HG03135 (cell line): ENCODE data around the gene AKAP6.

ENCODE experiments used
- ATAC-seq: cut with Tn5 transposase; IDR thresholded peaks from one replicate; pipeline ENCODE4 v1.9.1; 2021; ENCODE audit warnings: mild to moderate bottlenecking, moderate library complexity; ENCODE audit not compliant: unreplicated experiment

Gene AKAP6

DNA sequence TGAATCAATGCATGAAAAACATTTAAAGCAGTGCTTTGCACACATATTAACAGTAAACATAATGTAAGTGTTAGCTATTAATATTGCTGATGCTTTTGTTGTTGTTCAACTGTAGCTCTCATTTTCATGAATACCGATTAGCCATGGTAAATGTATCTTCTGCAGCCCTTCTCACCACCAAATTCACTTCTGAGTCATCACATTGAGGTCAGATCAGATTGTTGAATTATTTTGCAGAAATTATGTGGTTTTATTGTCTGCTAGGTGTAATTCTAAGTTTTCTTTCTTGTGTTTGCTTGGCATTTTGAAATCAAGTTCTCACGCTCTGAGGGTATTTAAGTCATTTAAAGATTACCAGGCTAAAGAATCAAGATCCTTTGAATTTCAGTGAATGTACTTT is 74.6 kb downstream of the AKAP6 start:
- ATAC-seq: no peak

- ATAC-seq: no peak
These were observed 75.9 kb downstream of the AKAP6 start for GRCh38 chr14:32404784-32405573.

GRCh38 chr14:32405856-32406255 is 76.8 kb downstream of the AKAP6 start:
- no peak for ATAC-seq

GRCh38 chr14:32407130-32407529 is 78.0 kb downstream of the AKAP6 start:
- no peak for ATAC-seq

DNA sequence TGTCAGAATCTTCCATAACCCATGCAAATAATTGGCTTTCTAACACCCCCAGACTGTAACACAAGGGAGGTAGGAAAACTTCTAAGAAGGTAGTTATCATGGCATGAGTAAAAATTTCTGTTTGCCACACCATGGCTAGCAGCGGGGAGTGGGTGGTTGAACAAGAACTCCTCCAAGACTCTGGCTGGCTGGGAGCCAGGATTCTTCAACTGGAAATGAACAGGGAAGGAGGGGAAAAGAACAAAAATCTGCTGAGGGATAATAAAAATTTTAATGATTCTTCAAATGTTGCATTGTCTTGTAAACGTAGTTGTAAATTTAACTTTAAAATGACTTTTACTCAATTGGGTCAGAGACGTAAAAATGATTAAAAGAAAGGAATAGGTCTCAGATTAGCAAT is 78.9 kb downstream of the AKAP6 start:
- ATAC-seq: no peak

DNA sequence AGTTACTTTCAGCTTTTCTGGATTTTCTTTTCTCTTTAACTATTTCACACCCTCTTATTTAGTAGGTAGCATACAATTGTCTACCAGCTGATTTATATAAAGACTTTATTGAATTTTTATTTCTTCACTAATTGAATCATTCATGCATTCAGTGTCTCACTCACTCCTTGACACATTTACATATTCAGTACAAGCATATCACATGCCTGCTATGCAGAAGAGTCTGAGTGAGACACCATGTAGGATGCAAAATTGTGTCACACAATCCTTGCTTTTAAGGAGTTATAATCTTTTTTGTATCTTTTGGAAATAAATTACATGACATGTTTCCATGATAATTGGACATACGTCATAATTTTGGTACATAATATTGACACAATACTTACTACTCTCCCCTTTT is 83.0 kb downstream of the AKAP6 start:
- ATAC-seq: no peak

DNA sequence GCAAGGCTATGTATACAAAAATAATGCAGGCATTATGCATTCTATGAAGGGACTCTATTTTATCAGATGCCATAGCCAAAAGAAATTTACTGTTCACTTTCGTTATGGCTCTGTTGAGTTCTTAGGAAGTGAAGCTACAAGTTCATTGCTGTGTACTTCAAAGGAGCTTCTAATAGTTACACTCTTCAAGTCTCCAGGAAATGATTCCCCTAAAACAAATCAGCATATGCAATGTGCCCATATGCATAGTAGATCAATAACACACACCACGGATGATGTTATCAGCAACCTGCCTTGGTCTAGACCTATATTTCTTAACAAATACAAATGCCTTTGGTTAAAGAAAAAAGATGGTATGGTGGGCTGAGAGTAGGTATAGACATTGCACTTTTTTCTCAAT is 83.4 kb downstream of the AKAP6 start:
- ATAC-seq: no peak

GRCh38 chr14:32413967-32414640 is 85.0 kb downstream of the AKAP6 start:
- ATAC-seq: no peak

DNA sequence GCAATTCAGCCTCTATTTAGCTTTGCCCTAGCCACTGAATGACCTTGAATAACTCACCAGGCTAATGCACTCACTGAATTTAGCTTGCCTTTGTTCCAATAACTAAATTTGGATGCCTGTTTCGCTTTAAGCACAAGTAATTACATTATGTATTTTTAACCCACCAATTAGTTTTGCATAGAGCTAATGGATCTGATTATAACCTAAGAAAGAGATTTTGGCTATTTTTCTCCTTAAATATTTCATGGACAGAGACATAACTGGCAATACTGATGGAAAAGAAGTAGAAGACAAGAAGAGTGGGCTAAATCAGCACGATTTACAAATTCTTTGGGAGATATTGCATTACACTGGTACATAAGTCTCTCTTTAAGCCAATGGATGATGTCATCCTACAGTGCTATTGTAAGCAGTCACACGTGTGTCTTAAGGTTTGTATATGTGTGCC is 85.7 kb downstream of the AKAP6 start:
- no peak for ATAC-seq

GRCh38 chr14:32417956-32418552 is 89.0 kb downstream of the AKAP6 start:
- ATAC-seq: no peak

DNA sequence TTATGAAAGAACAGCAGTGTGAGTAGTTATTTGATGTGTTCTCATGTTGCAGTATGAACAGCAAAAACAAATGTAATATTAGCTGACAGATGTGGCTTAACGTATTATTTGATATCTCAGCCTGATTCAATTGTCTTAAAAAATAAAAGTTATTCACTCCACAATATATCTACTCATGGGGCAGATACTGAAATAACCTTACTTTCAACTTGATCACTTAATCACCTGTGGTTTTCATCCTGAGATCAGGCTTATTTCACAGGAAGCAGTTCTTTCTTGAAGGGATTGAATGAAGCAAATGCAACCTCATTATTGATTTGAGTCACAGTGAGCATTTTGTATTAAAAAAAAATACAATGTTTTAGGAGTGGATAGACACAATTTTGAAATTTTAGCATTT is 90.3 kb downstream of the AKAP6 start:
- ATAC-seq: no peak

- ATAC-seq: no peak
These were observed 92.7 kb downstream of the AKAP6 start for GRCh38 chr14:32421781-32422180.

- no peak for ATAC-seq
These were observed 93.3 kb downstream of the AKAP6 start for GRCh38 chr14:32422440-32422839.

DNA sequence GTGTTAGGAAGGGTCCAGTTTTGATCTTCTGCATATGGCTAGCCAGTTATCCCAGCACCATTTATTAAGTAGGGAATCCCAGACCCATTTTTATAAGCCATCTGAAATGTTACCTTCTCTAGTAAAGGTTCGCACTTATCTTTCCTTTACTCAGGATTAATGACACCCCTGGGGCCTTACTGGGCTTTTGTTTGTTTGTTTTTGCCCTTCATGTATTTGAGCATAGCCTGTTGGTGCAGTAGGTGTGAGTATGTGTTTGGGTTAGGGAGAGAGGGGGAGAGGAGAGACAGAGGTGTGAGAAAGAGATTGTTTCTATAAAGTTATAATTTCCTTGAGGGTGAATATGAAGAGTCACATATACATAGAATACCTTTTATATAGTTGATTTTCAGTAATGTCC is 96.9 kb downstream of the AKAP6 start:
- no peak for ATAC-seq

- ATAC-seq: no peak
These were observed 97.7 kb downstream of the AKAP6 start for GRCh38 chr14:32426586-32427388.

GRCh38 chr14:32427726-32428528 is 98.8 kb downstream of the AKAP6 start:
- ATAC-seq: no peak

- ATAC-seq: no peak
These were observed 99.8 kb downstream of the AKAP6 start for GRCh38 chr14:32428875-32429274.

- no peak for ATAC-seq
These were observed 101.2 kb downstream of the AKAP6 start for GRCh38 chr14:32430326-32430725.

GRCh38 chr14:32432813-32433538 is 103.9 kb downstream of the AKAP6 start:
- no peak for ATAC-seq

GRCh38 chr14:32434180-32434579 is 105.1 kb downstream of the AKAP6 start:
- ATAC-seq: no peak
